Metanephros (tissue), 2 donors: Measurements from ENCODE around the gene MRPL52. TPM values are rescaled to one million over a fixed set of nuclear protein-coding genes. Genes with fewer than 3 reads are reported as not detected.

Source experiments
- small RNA-seq: library from RNA; depleted of rRNA; stranded (forward); fragments of <200 nt; gene quantifications from one replicate; pipeline ENCODE3, GENCODE V24; 2014; ENCODE audit warnings: low replicate concordance
- total RNA-seq: library from RNA; depleted of rRNA; stranded (reverse); fragments of >200 nt; gene quantifications from one replicate; pipeline ENCODE4 v1.2.3, GENCODE V29; 2014

MRPL52 gene
- total RNA-seq, result 53.2 TPM

DNA sequence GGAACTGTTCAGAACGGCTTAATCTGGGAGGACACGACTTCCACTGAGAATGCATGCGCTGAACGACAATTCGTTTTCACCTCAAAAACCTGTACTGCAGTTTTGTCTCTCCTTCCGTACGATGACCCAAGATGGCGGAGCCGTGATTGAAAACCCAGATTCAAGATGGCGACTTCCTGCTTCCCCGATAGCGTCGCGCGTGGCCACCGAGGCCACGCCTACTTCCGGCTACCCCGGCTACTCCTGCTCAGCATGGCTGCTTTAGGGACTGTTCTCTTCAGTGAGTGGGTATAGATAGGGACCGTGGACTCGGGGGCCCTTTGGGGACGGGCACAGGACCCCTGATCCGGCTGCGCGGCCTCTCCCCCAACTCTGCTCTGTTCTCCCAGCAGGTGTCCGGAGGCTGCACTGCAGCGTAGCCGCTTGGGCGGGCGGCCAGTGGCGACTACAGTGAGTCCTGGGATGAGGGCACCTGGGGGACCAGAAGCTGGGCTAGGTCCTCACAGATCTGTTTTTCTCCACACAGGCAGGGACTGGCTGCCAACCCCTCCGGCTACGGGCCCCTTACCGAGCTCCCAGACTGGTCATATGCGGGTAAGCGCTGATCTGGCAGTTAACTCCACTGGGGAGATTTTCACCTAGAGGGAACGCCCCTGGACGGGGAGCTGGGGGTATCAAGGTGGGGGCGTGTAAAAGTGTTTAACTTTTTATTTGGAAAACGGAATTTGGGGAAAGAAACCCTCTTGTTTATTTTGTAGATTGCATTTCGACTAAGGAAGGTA is at the start of gene MRPL52:
MRPL52 (plus strand) TSS at position 227 of the 782 bp plus-strand sequence; CDS start at position 253, 26 bp downstream.

DNA sequence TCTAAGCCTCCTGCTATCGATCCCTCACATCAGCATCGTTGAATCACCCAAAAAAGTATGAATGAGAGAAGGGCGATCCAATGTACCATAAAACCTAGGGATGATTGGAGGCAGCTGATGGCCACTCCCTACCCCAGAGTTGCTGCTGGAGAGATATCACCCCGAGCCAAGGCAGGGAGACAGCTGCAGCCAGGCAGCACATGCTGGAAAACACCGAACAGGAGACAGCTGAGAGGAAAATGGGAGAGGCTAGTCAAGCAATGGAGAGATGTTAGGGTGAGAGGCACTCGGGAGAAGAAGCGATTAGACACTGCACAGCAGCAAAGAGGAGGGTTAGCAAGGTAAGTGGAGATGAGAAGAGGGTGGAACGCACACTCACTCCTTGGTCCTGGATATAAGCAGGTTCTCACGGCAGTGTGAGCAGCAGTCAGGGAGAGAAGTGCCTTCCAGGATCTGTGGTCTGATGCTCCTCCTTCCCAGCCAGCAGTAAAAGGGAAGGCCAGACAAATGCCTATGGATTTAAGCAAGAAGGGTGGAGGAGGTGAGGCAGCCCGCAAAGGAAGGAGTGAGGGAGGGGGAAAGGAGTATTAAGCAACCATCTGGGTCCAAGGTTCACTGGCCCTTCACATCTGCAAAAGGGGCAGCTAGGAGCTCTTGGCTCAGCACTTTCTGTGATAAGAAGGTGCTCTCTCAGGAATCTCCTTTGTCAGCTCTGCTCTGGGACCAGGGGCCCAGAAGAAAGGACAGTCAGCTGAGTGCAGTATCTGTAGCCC is 14.6 kb upstream of the MRPL52 start, which contains the start of gene SLC7A7:
SLC7A7 (minus strand) TSS at position 495 of the 773 bp plus-strand sequence. CDS start 2,037 bp downstream, outside the sequence.

DNA sequence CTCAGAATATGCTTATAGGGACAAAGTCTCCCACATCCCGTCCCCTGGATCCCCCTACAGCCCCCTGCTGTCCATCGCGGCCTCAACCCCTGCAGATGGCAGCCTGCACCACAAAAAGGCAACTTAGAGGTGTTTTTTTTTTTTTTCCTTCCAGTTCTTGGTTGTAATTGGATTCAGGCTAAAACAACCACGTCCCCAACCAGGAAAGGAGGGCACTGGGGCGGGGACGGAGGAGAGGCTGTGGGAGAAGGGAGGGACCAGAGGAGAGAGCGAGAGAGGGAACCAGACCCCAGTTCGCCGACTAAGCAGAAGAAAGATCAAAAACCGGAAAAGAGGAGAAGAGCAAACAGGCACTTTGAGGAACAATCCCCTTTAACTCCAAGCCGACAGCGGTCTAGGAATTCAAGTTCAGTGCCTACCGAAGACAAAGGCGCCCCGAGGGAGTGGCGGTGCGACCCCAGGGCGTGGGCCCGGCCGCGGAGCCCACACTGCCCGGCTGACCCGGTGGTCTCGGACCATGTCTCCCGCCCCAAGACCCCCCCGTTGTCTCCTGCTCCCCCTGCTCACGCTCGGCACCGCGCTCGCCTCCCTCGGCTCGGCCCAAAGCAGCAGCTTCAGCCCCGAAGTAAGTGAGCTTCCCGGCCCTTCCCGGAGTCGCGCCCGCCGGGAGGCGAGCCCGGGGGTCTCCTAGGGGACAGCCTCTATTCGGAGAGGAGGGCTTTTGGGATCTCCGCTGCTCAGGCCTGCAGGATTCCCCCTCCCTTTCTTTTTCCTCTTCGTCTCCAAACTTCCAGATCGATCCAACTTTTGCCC is 6.8 kb downstream of the MRPL52 start, which contains the start of gene MMP14:
MMP14 (plus strand) TSS at position 285 of the 813 bp plus-strand sequence; CDS start at position 518, 233 bp downstream.

DNA sequence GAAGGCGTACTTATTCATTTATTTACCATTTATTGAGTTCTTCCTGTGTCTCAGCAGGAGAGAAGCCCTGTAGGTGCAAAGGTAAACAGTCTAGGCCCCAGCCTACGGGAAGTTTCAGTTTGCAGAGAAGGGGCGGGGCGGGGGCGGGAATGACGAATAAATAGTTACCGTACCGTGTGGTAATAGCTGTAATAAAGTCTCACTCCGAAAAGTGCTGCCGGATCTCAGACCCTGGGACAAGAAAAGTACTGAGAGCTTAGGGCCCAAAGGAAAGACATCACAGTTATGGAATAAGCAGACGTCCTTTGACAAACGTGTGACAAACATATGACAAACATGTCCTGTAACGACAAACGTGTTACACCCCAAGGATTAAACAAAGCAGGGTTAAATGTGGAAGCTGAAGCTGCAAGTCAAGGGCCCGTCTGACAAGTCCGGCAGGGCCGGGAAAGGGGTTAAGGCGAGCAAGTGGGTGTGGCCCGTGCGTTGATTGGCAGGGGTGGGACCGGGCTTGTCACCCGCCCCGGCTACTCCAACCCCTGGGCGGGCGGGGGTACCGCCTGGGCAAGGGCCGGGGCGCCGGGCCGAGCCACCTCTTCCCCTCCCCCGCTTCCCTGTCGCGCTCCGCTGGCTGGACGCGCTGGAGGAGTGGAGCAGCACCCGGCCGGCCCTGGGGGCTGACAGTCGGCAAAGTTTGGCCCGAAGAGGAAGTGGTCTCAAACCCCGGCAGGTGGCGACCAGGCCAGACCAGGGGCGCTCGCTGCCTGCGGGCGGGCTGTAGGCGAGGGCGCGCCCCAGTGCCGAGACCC is 41.7 kb downstream of the MRPL52 start, which contains the start of gene LRP10:
LRP10 (plus strand) TSS at position 517 of the 809 bp plus-strand sequence. CDS start 564 bp downstream, outside the sequence.

DNA sequence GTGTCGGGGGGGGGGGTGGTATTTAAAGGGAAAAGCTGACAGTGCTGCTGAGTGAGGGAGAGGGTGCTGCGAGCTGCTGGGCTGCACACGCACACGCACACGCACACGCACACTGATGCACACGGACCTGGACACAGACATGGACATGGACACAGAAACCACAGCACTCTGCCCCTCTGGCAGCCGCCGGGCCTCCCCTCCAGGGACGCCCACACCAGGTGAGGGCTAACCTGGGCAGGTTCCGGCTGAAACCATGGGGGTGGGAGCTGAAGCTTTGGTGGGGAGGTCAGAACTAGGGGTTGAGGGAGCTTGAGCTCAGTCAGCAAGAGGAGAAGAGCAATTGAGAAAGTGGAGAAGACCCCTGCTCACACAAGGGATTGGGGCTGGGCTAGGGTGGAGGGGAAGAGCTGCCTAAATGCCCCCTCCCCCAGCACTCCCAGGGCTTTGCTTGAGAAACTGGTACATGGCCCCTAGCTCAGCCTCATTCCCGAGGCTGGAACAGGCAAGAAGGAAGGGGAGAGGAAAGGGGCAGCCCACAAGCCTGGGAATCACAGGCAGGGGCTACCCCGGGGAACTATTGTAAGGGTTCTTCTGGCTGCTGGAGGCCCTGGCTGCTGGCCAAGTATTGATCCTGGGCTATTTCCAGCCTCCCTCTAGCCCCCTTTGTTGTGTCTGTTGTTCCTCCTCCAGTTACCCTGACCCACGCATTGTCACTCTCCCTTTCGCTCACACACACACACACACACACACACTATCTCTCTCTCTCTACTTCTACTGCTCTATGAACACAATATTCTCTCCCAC is 53.7 kb downstream of the MRPL52 start, which contains the start of gene REM2:
REM2 (plus strand) TSS at position 50 of the 804 bp plus-strand sequence; CDS start at position 116, 66 bp downstream.

Small RNA genes within 50 kb of the gene (small RNA-seq; reads per million reads assigned to genes)
- not detected for gene RF00019

Other genes starting within 250 kb of the MRPL52 start
- 232 TPM for gene DAD1, start 240.7 kb upstream of the MRPL52 start, total RNA-seq
- gene ABHD4, start 231.6 kb upstream of the MRPL52 start, total RNA-seq, result 36.3 TPM
- gene OR6J1, start 185.5 kb upstream of the MRPL52 start, total RNA-seq, result 0.06 TPM
- 94.2 TPM for gene OXA1L, start 63.2 kb upstream of the MRPL52 start, total RNA-seq
- gene SLC7A7, start 14.5 kb upstream of the MRPL52 start, total RNA-seq, result 33.2 TPM
- gene MMP14, start 6.7 kb downstream of the MRPL52 start, total RNA-seq, result 112 TPM
- 57.5 TPM for gene LRP10, start 41.9 kb downstream of the MRPL52 start, total RNA-seq
- gene REM2, start 53.3 kb downstream of the MRPL52 start, total RNA-seq, result 0.41 TPM
- gene RBM23, start 89.3 kb downstream of the MRPL52 start, total RNA-seq, result 94.8 TPM
- 108 TPM for gene PRMT5, start 99.5 kb downstream of the MRPL52 start, total RNA-seq
- 57.0 TPM for gene HAUS4, start 127.2 kb downstream of the MRPL52 start, total RNA-seq
- gene AJUBA, start 152.7 kb downstream of the MRPL52 start, total RNA-seq, result 63.2 TPM
- gene C14orf93, start 180.3 kb downstream of the MRPL52 start, total RNA-seq, result 16.8 TPM
- gene PSMB5, start 205.0 kb downstream of the MRPL52 start, total RNA-seq, result 126 TPM
- not detected for gene PSMB11, start 212.3 kb downstream of the MRPL52 start, total RNA-seq
- 18.1 TPM for gene CDH24, start 227.6 kb downstream of the MRPL52 start, total RNA-seq